NK-92 treated with Interleukin-12 subunit alpha and Interleukin-12 subunit beta, amount 100 ng/mL, for 24 hours (cell line): ENCODE measurements around the gene PCNX4.
"Not testable (repeated sequence)": the region's sequence is repeated elsewhere in the genome, so short reads cannot be mapped to it uniquely, and the experiment has no call there.

Experiments used
- DNase-seq: peaks from one replicate; lab custom pipeline; 2025; lab: John Stamatoyannopoulos, UW

Gene PCNX4

DNA sequence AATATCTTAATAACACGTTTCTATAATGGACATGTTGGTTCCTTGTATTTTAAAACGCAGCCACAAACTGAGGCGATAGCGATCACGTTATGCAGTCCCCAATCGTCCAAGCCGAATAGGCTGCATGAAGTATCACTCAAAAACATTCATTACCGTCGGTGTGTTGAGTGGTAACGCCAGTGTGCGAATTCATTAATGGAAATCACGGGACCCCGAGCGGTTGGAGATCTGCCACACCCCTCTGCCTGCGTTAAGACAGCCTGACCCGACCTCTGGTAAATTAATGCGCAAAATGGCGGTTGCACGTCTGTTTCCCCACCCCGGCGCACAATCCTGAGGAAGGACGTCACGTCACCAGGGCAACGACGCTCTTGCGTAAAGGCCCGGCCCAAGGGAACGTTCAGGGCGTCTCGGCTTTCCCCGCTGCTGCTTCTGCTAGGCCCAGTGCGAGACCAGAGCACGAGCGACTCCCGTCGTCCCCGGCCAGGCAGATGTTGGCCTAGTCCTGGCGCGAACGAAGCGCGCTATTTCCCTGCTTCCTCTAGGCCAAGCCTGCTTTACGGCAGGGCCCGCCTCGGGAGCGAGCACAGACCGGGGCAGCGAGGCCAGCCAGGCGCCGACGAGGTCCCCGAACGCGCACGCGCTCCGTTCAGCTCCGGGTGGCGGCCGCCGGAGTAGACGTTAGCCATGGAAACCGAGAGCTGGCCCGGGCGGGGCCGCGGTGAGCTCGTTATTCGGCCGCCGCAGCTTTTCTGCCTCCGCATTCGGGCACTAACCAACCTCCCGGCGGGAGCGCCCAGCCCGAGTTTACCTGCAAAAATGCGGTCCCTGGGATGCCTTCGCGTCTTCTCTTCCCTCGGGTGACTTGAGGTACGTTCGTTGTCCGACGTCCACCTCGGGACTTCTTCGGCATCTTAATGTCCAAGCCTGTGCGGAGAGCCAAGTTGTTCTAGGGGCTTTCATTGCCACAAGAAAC, at the start of gene PCNX4:
TSS of gene PCNX4 (plus strand) at position 374 of the 976 bp plus-strand sequence. CDS start 15,716 bp downstream, outside the sequence.
- peak; percentile 92 for DNase-seq

DNA sequence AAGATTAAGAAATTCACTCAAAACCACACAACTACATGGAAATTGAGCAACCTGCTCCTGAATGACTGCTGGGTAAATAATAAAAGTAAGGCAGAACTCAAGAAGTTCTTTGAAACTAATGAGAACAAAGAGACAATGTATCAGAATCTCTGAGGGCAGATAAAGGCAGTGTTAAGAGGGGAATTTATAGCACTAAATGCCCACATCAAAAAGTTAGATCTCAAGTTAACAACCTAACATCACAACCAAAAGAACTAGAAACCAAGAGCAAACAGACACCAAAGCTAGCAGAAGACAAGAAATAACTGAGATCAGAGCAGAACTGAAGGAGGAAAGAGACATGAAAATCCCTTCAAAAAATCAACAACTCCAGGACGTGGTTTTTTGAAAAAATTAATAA, 43.7 kb upstream of the PCNX4 start:
- DNase-seq, result not testable (repeated sequence)

GRCh38 chr14:60051721-60052221, 40.0 kb upstream of the PCNX4 start:
- DNase-seq, result no peak

DNA sequence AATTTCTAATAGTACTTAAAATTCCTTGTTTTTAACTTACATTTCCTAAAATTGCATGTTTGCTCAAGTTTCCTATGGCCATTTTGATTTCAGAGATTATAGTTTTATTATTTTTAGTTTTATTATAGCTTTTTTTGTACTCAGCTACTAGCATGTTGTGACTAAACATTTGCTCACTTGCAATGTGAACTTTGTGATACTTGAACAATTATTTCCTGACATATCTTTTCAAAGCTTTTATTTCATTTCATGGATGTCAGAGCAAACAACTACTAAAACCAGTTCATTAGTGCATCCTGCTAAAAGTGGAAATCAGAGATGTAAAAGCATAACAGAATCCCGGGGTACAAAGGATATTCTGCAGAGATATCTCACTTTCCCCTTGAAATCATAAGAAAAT, 33.6 kb upstream of the PCNX4 start:
- no peak for DNase-seq

DNA sequence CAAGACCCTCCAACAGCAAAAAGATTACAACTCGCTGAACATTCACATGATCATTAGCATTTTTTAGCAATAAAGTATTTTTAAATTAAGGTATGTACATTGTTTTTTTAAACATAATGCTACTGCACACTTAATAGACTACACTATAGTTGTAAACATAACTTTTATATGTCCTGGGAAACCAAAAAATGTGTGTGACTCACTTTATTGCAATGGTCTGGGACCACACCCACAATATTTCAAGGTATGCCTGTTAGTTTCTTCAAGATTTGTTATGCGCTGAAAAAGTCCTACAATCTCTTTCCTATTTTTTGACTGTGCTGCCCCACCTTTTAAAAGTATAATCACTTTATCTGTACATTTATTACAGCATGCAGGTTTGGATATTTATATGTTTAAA, 30.4 kb upstream of the PCNX4 start:
- DNase-seq, result no peak

DNA sequence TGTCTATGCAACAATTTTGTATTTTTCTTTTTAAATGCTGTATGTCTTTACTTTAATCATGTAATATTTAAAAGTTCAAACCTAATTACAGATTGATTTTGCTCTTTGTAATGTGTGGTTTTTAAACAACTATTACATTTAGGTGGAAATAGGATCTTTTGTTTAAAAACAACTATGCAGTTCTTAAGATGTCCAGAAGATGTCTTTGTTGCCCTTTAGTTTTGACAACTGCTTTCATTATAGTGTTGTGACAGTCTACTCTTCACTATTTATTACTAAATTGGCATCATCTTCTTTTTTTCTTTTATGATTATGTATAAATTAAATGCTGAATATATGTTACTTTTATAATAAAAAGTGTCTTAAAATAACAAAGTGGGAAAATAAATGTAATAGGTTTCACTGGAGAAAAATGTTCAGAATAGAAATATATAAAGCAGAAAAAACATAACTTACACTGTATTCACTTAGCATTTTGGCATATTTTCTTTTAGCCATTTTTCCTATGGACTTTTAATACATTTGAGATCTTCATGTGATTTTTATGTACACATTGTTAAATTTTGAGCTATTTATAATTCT, 27.1 kb upstream of the PCNX4 start:
- no peak for DNase-seq

- DNase-seq, result no peak
Observed at GRCh38 chr14:60067882-60068281, 23.8 kb upstream of the PCNX4 start.

- DNase-seq, result no peak
Observed at GRCh38 chr14:60079723-60080122, 12.0 kb upstream of the PCNX4 start.

DNA sequence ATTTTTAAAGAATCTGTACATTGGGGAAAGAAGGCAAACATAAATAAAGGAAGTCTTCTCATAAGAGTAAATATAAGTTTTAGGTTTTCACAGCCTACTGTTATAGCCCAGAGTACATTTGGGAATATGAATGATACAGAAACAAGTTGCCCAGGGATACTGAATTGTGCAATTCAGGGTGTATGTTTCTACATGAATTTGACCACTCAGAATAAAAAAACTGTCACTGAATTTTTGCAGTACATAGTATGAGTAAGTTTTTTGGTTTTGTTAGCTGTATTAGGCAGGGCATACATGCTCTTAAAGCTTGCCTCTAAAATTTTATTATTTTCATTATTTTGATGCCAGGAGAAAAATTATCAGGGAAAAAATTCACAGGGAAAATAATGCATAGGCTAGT, 6.6 kb upstream of the PCNX4 start:
- DNase-seq, result no peak

- no peak for DNase-seq
Observed at GRCh38 chr14:60085693-60086092, 6.0 kb upstream of the PCNX4 start.

- no peak for DNase-seq
Observed at GRCh38 chr14:60087668-60088067, 4.1 kb upstream of the PCNX4 start.

DNA sequence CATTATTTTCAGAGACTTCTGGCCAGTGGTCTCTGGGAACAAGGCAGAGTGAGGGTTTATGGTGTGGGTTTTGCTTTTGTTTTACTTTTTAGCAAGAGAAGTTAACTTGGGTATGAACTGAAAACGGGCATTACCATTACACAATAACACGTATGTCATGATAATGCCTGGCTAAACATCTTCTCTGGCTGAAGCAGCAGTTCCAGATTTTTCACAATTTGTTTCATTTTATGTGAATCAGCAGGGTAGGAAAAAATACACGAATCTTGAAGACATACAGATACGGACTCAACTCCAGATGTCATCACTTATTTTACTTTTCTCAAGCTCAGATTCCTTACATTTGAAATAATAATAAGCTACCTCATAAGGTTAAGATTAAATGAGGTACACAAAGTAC, 2.5 kb upstream of the PCNX4 start:
- no peak for DNase-seq

DNA sequence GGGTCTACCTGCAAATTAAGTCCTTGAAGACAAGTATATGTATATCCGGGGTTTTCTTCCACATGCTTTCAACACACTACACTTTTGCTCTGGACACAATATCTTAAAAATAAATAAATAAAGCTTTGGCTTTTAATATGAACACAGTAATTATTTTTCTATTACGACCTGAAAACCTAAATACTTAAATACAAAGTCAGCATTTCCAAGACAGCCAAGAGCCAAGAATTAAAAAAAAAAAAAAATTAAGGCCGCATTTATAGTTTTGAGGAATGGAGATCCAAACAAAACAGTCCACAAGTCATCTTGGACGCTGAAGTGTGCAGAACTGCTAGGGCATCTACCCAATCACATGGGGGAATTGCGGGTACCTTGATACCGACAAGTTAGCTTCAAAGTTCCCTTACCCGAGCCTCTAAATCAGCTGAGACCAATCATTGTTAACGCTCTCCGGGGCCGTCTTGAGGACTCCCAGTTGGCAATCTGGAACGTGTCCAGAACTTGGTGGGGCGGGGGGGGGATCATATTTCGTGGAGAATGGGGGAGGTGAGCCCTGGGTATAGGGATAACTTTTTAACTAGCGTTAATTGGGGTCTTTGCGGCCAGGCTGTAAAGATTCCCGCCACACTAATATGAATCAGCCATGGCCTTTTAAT, 731 bp upstream of the PCNX4 start:
- no peak for DNase-seq

GRCh38 chr14:60092526-60092920, 800 bp downstream of the PCNX4 start:
- DNase-seq, result no peak

GRCh38 chr14:60093080-60093479, 1.4 kb downstream of the PCNX4 start:
- no peak for DNase-seq

DNA sequence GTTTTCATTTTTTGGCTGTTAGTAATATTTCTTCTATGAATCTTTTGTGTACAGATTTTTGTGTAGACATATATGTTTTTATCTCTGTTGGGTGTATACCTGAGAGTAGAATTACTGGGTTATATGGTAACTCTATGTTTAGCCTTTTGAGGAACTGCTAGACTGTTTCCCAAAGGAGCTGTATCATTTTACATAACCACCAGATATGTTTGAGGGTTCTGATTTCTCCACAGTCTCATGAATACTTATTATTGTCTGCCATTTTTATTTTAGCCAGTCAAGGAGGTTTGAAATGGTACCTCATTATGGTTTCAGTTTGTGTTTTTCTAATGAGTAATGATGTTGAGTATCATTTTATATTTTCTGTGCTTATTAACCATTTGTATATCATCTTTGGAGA, 1.9 kb downstream of the PCNX4 start:
- no peak for DNase-seq

GRCh38 chr14:60094306-60094897, 2.7 kb downstream of the PCNX4 start:
- DNase-seq, result peak; percentile 43

- DNase-seq, result no peak
Observed at GRCh38 chr14:60095231-60095630, 3.5 kb downstream of the PCNX4 start.

DNA sequence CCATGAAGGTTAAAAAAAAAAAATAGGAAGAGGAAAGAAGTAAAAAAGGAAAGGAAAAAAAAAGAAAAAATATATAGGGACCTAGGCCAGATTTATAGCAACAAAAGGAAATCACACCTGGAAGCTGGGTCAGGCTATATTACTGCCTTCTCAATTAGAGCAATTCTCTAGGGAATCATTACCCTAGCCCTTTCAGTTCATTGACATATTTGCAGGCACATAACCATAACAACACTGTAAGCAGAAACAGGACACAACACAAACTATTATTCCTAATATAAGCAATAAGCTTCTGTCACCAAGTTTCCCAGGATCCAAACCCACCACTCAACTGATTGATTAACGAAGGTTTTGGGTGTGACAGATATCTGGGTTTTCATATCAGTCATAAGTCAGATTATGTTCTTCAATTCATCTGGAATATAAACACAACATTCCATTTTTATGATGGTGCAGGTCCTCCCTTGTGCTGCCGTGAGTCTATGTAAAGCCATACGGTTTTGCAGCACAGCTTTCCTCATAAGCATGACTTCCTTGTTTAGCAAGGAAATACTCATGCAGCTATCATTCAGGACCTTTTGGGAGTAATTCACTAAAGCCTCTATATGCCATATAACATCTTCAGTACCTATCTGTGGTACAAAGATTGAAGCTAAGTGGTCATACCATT, 4.2 kb downstream of the PCNX4 start:
- DNase-seq, result no peak

DNA sequence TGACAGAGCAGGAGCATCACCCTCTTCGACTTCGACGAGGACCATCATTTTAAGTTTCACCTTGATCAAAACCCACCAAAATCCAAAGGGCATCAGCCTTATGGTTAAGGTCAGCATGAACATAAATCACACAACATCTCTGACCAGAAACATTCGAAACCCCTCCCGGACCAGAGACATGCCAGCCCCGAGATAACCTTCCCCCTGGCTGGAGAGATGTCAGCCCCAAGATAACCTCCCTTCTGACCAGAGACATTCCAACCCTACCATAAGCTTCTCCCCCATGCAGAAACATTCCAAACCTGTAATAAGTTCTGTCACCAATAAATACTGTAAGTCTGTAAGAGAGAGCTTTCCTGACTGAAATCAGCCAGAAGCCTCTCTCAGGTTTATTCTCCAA, 6.3 kb downstream of the PCNX4 start:
- no peak for DNase-seq

DNA sequence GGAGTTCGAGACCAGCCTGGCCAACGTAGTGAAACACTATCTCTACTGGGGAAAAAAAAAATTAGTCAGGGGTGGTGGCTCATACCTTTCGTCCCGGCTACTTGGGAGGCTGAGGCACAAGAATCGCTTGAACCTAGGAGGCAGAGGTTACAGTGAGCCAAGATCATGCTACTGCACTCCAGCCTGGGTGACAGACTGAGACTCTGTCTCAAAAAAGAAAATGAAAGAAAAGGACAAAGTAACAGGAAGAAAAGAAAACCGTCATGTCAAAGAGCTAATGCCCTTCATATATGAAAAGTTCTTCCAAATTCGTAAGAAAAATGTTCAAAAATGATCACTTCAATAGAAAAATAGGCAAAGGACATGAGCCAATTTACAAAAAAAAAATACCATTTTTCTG, 8.1 kb downstream of the PCNX4 start:
- DNase-seq, result not testable (repeated sequence)

DNA sequence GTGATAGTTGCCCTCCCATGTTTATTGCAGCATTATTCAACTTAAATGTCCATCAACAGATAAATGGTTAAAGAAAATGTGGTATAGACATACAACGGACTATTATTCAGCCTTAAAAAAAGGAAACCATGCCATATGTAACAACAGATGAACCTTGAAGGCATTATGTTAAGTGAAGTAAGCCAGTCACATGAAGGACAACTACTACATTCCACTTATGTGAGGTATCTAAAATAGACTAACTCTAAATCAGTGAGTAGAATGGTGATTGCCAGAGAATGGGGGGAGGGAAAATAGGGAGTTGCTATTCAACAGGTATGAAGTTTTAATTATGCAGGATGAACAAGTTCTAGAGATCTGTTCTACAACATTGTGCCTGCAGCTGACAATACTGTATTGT, 10.1 kb downstream of the PCNX4 start:
- DNase-seq, result no peak
